Endothelial cell of umbilical vein (primary cell): ENCODE results near the gene GRIA1.

Source experiments
- EZH2 ChIP-seq: IDR thresholded peaks from 2 replicates; pipeline ENCODE4 v1.6.1; 2012; ENCODE audit warnings: borderline replicate concordance, low read depth, mild to moderate bottlenecking, moderate library complexity, low read length, inconsistent platforms; ENCODE audit not compliant: severe bottlenecking
- POLR2A ChIP-seq: IDR thresholded peaks from 2 replicates; pipeline ENCODE4 v1.6.1; 2012; ENCODE audit warnings: low read depth, mild to moderate bottlenecking, control low read depth, low read length

GRCh38 chr5:153508700-153509099 is 18.2 kb downstream of the GRIA1 start:
- no peak for TF ChIP-seq POLR2A
- TF ChIP-seq EZH2 = no peak
